K562 (cell line): ENCODE measurements around the gene PMIS2. TPM values are rescaled to one million over a fixed set of nuclear protein-coding genes. Genes with fewer than 3 reads are reported as not detected.

Experiments
- ATAC-seq: fragments of 200-7000 bp; cut with Tn5 transposase; 3 replicates; pipeline ENCODE4 v1.9.1; 2020; ENCODE audit warnings: moderate library complexity
- BruUV-seq: library from RNA; stranded (reverse); fragments of 400-500 nt; replicated peaks from 2 replicates; lab custom pipeline; 2021; lab: Mats Ljungman, UMichigan
- CTCF ChIA-PET: fragments of 300-600 bp; formaldehyde crosslinking; extraction: SDS; loops from one replicate; lab custom pipeline; 2021; ENCODE audit warnings: low intra/inter-chr PET ratio; lab: Yijun Ruan, JAX
- POLR2A ChIA-PET: fragments of 300-600, 350-650 bp; sonication (Branson Sonifier 250); formaldehyde crosslinking; extraction: SDS; loops from one replicate; lab custom pipeline; 2021; ENCODE audit warnings: antibody characterized with exemption, inconsistent platforms; lab: Yijun Ruan, JAX
- DNase-seq, 4 experiments: peaks; one replicate each; pipeline versions ENCODE4 v3.0.0 to v3.0.0-alpha.2; 2011 to 2018; ENCODE audit warnings: low spot score in 3 of 4, mixed read lengths in 3 of 4; ENCODE audit errors: extremely low read depth in 1 of 4
- FAIRE-seq: peaks from 2 replicates; lab custom pipeline; 2011; peaks lifted over from hg19 to GRCh38; lab: Jason Lieb, UNC
- H2AFZ ChIP-seq: 2 replicates; pipeline ENCODE4 v1.6.0; 2011; ENCODE audit warnings: low read depth, low read length, control low read depth, inconsistent platforms
- H3K27ac ChIP-seq: fragments of 200-600 bp; 3 replicates; pipeline ENCODE4 v1.8.0; 2011; ENCODE audit warnings: low read depth, mild to moderate bottlenecking, control low read depth, inconsistent platforms, low read length, moderate library complexity, mixed read lengths; ENCODE audit errors: extremely low read depth
- H3K27me3 ChIP-seq, 2 experiments: fragments of 300-600 bp in 1 of 2; 2 replicates in 1 of 2; 3 replicates in 1 of 2; pipeline versions ENCODE4 v1.6.0 to v1.8.0; 2011; ENCODE audit warnings: inconsistent platforms in 2 of 2, low read length in 2 of 2, mild to moderate bottlenecking in 1 of 2, mixed read lengths in 1 of 2, moderate library complexity in 1 of 2; ENCODE audit not compliant: control insufficient read depth in 2 of 2, insufficient read depth in 2 of 2
- H3K36me3 ChIP-seq: fragments of 300-600 bp; 3 replicates; pipeline ENCODE4 v1.8.0; 2011; ENCODE audit warnings: mild to moderate bottlenecking, low read length, inconsistent platforms; ENCODE audit not compliant: control insufficient read depth, insufficient read depth
- H3K4me1 ChIP-seq, 2 experiments: fragments of 200-600 bp in 1 of 2; replicated peaks in 1 of 2; 2 replicates in 1 of 2; 3 replicates in 1 of 2; pipeline versions ENCODE4 v1.5.1 to v1.8.0; 2011; ENCODE audit warnings: inconsistent platforms in 2 of 2, low read length in 2 of 2, mild to moderate bottlenecking in 1 of 2, mixed read lengths in 1 of 2, moderate library complexity in 1 of 2; ENCODE audit not compliant: control insufficient read depth in 2 of 2, insufficient read depth in 2 of 2
- H3K4me2 ChIP-seq: 2 replicates; pipeline ENCODE4 v1.6.1; 2011; ENCODE audit warnings: low read length, control low read depth, inconsistent platforms, mixed read lengths; ENCODE audit not compliant: insufficient read depth
- H3K4me3 ChIP-seq: fragments of 200-600 bp; sonication (generic), shearing (Covaris generic); 2 replicates; pipeline ENCODE4 v1.5.1; 2016; ENCODE audit warnings: control low read depth, inconsistent platforms
- H3K79me2 ChIP-seq: fragments of 200-600 bp; 3 replicates; pipeline ENCODE4 v1.8.0; 2011; ENCODE audit warnings: low read length, inconsistent platforms; ENCODE audit not compliant: control insufficient read depth, insufficient read depth
- H3K9ac ChIP-seq, 2 experiments: 2 replicates each; pipeline versions ENCODE4 v1.6.0 to v1.6.1; 2011; ENCODE audit warnings: low read depth in 2 of 2, low read length in 2 of 2, control low read depth in 1 of 2, inconsistent platforms in 1 of 2, mild to moderate bottlenecking in 1 of 2, mixed read lengths in 1 of 2; ENCODE audit not compliant: insufficient read depth in 1 of 2
- H3K9me1 ChIP-seq: one replicate; pipeline ENCODE4 v1.6.0; 2011; ENCODE audit warnings: inconsistent platforms, mild to moderate bottlenecking, low read length, moderate library complexity; ENCODE audit not compliant: control insufficient read depth, insufficient read depth
- H3K9me3 ChIP-seq: replicated peaks from 2 replicates; pipeline ENCODE4 v1.5.1; 2011; ENCODE audit warnings: low read depth, low read length, inconsistent platforms; ENCODE audit not compliant: control insufficient read depth, insufficient read depth
- H4K20me1 ChIP-seq: replicated peaks from 2 replicates; pipeline ENCODE4 v1.6.1; 2011; ENCODE audit warnings: low read length, inconsistent platforms, mixed read lengths; ENCODE audit not compliant: control insufficient read depth, insufficient read depth
- POLR2G ChIP-seq: fragments of 200-400 bp; formaldehyde crosslinking; IDR thresholded peaks from 2 replicates; pipeline ENCODE4 v1.6.1; 2017; ENCODE audit warnings: low read depth, mild to moderate bottlenecking, antibody characterized with exemption, low read length, moderate library complexity
- WGBS: fragments of 100-300 bp; shearing (Covaris generic); methylation state at CpG from one replicate; pipeline ENCODE4 v1.1.6; 2016; ENCODE audit warnings: low coverage, mixed read lengths; ENCODE audit not compliant: insufficient coverage; ENCODE audit errors: missing lambda C conversion rate; 5-methylcytosine and 5-hydroxymethylcytosine counted together
- in situ Hi-C: fragments of 300-500 bp; cut with MboI; formaldehyde crosslinking; loops from 4 replicates; pipeline ENCODE4 v1.15.0; 2018; ENCODE audit warnings: inconsistent platforms, mixed read lengths
- intact Hi-C: fragments of 100-400 bp; cut with micrococcal nuclease; formaldehyde crosslinking; loops from 2 replicates; pipeline ENCODE4 v1.14.2; 2022
- polyA plus RNA-seq, 8 experiments: library from polyadenylated mRNA; depleted of rRNA in 4 of 8; stranded (reverse) in 5 of 8; unstranded in 3 of 8; fragments of >200 nt; fragmentation: Nextera tagmentation in 2 of 8; fragmentation: Illumina TruSeq in 1 of 8; extraction: Ambion mirVana in 2 of 8; extraction: Trizol in 1 of 8; gene quantifications; 2 replicates each; pipeline versions ENCODE4 v1.2.1 to v1.2.3, GENCODE V29; 2011 to 2014; ENCODE audit warnings: inconsistent platforms in 1 of 8, missing spikeins in 1 of 8
- total RNA-seq, 7 experiments: library from RNA; depleted of rRNA in 6 of 7; stranded (reverse); fragments of >200 nt in 6 of 7; fragmentation: Illumina TruSeq in 2 of 7; extraction: Trizol in 2 of 7; gene quantifications; 2 replicates each; pipeline versions ENCODE4 v1.2.1 to v1.2.3, GENCODE V29; 2011 to 2021; ENCODE audit warnings: low replicate concordance in 1 of 7
- TF ChIP-seq, protein P1 (sequence below): fragments of 200-400 bp; formaldehyde crosslinking; IDR thresholded peaks from 2 replicates; pipeline ENCODE4 v1.6.1; 2017; ENCODE audit warnings: mild to moderate bottlenecking, low read depth, low read length, moderate library complexity

Gene PMIS2
- total and polyA plus RNA-seq, 9 of the 15 experiments (the other 6 are each of a cell fraction or from before 2014, with no cell fraction given): not detected

DNA sequence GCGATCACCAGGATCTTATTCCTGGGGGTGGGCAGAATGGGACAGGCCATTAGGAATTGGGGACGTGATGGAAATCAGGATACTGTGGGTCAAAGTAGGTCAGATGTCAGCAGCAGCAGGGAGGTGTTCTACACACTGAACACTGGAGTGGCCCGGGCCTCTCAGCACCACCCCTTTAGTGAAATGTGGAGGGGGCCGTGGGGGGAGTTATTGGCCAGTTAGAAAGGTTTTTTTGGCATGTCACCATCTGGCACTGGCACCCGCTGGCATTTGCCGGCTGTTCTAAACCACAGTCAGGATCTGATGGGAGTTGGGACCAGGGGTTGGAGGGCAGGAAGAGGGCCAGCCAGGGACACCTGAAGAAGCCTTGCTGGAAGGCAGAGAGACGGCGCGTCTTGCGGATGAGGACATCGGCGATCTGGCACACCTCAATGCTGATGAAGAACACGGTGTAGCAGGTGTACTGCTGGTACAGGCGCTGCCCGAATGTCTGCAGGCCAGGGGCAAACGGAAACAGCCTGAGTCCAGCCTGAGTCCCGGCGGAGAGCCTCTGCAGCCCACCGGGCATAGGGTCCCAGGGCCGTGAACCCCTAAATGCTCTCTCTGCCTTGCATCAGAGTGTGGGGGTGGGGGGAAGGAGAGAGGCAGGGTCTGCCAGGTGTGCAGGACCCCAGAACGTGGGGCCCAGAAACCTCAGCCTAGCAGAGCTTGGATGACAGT, 34.7 kb upstream of the PMIS2 start:
- DNase-seq (no peak), ATAC-seq (no peak), FAIRE-seq (no peak)
- intact Hi-C loops (no loop called here), in situ Hi-C loops (no loop called here)
- Histone ChIP-seq H3K79me2 (peaks cover 7% of the 10 kb centered on the region), H2AFZ (no peak overlapping the region), H3K4me2 (no peak overlapping the region), H3K36me3 (peaks cover 32% of the 10 kb centered on the region; the same call in 2 of the 3 replicates), H3K27me3 (peaks cover 0 to 11% of the 10 kb centered on the region in 2 experiments; a peak in 3 of 5 replicates), H3K27ac (no peak overlapping the region), H3K9me1 (peaks cover 6% of the 10 kb centered on the region), H4K20me1 (peaks cover 9% of the 10 kb centered on the region), H3K4me3 (no peak overlapping the region), H3K9ac (peak overlapping the region in 1 of 2 experiments; percentile 17; a peak in 1 of 4 replicates), H3K4me1 (peaks cover 7 to 45% of the 10 kb centered on the region in 2 experiments; a peak in 3 of 5 replicates), H3K9me3 (no peaks in the 10 kb centered on the region; the same call in 1 of the 2 replicates)
- 0 out of 2 replicates have a peak, but pooled peaks have one; percentile 29 for TF ChIP-seq POLR2G
- TF ChIP-seq, protein P1, sequence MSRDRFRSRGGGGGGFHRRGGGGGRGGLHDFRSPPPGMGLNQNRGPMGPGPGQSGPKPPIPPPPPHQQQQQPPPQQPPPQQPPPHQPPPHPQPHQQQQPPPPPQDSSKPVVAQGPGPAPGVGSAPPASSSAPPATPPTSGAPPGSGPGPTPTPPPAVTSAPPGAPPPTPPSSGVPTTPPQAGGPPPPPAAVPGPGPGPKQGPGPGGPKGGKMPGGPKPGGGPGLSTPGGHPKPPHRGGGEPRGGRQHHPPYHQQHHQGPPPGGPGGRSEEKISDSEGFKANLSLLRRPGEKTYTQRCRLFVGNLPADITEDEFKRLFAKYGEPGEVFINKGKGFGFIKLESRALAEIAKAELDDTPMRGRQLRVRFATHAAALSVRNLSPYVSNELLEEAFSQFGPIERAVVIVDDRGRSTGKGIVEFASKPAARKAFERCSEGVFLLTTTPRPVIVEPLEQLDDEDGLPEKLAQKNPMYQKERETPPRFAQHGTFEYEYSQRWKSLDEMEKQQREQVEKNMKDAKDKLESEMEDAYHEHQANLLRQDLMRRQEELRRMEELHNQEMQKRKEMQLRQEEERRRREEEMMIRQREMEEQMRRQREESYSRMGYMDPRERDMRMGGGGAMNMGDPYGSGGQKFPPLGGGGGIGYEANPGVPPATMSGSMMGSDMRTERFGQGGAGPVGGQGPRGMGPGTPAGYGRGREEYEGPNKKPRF: no peak
- BruUV-seq: no TSS peak
- CTCF ChIA-PET: interaction anchor here (3.6 kb wide), 1 partner anchor 166 kb away, joined by 25 read pairs; the partner anchor contains the start of gene KMT2B
- POLR2A ChIA-PET: interaction anchor here (1.2 kb wide), 1 partner anchor 8 kb away, joined by 3 read pairs; no protein-coding TSS in a partner anchor
- 78% methylated on average over 21 of the region's 21 CpGs for WGBS
